K562 treated with DMSO at 1 percent for 12 hours (cell line): ENCODE data around the gene CCDC122. TPM values are rescaled to one million over a fixed set of nuclear protein-coding genes. Genes with fewer than 3 reads are reported as not detected.

Experiments used
- total RNA-seq: library from RNA; unstranded; fragments of 300-600 nt; gene quantifications from 2 replicates; pipeline ENCODE4 v1.2.3, GENCODE V29; 2022; ENCODE audit not compliant: insufficient read depth

The CCDC122 gene
- total RNA-seq = 0.32 TPM in 1 of 2 replicates, not detected in the other

GRCh38 chr13:43878892-43879754, at the start of gene CCDC122:
Gene CCDC122, minus strand, starts transcription at chr13:43879740. Its CDS starts 10,364 bp downstream, at chr13:43869376.

GRCh38 chr13:43879755-43880181, 228 bp upstream of the CCDC122 start, which contains the start of gene LACC1:
Gene LACC1, plus strand, starts transcription at chr13:43879904. Its CDS starts 1,082 bp downstream, at chr13:43880986.

GRCh38 chr13:43786766-43787517, 92.6 kb downstream of the CCDC122 start, which contains the start of gene ENOX1:
Gene ENOX1, minus strand, starts transcription at chr13:43786972.

Other genes with a start within 250 kb of the CCDC122 start
- gene ENOX1, start 92.8 kb downstream of the CCDC122 start, total RNA-seq = not detected in 2 replicates
- not detected in 2 replicates for gene LACC1, start 164 bp upstream of the CCDC122 start, total RNA-seq